ENCODE data around the gene MLLT3.

GRCh38 chr9:20357037-20357432, 265.3 kb downstream of the MLLT3 start:
- TF ChIP-seq EP300 (IDR thresholded peaks at IDR 0.05) (no peak), POLR2AphosphoS5 (IDR thresholded peaks at IDR 0.05) (no peak), CTCF (IDR thresholded peaks at IDR 0.05) (no peak), POLR2A (IDR thresholded peaks at IDR 0.05) (no peak)
